Activated CD4-positive, alpha-beta T cell treated with anti-CD3 and anti-CD28 coated beads, Interleukin-2, Interleukin-4, amounts not matched to agents 100 ng/mL and 50 ng/mL, durations not matched to agents 16 hours and 8 hours (primary cell): ENCODE results near the gene SAA1.
A peak's percentile ranks its signal among the peaks of the same experiment; 100 is the strongest.
"Not testable (repeated sequence)": the region's sequence is repeated elsewhere in the genome, so short reads cannot be mapped to it uniquely, and the experiment has no call there.

Experiments used
- DNase-seq: peaks from one replicate; pipeline ENCODE4 v3.0.0-alpha.2; 2020; ENCODE audit warnings: low spot score

Gene SAA1

GRCh38 chr11:18259259-18259658 lies 6.8 kb upstream of the SAA1 start:
- no peak for DNase-seq

- DNase-seq: no peak
Observed at GRCh38 chr11:18261721-18262120, 4.3 kb upstream of the SAA1 start.

- not testable (repeated sequence) for DNase-seq
Observed at GRCh38 chr11:18262681-18263350, 3.2 kb upstream of the SAA1 start.

- DNase-seq: peak; percentile 26
Observed at GRCh38 chr11:18264035-18264434, 2.0 kb upstream of the SAA1 start.

- no peak for DNase-seq
Observed at GRCh38 chr11:18264677-18265555, 1.1 kb upstream of the SAA1 start.

GRCh38 chr11:18267335-18268133 lies 1.5 kb downstream of the SAA1 start:
- DNase-seq: not testable (repeated sequence)

- not testable (repeated sequence) for DNase-seq
Observed at GRCh38 chr11:18269252-18269651, 3.2 kb downstream of the SAA1 start.

- no peak for DNase-seq
Observed at GRCh38 chr11:18270102-18270501, 4.0 kb downstream of the SAA1 start.

- no peak for DNase-seq
Observed at GRCh38 chr11:18271206-18271605, 5.1 kb downstream of the SAA1 start.

- DNase-seq: no peak
Observed at GRCh38 chr11:18277565-18278271, 11.7 kb downstream of the SAA1 start.

- DNase-seq: peak; percentile 27
Observed at GRCh38 chr11:18280438-18281045, 14.5 kb downstream of the SAA1 start.

GRCh38 chr11:18282626-18283025 lies 16.6 kb downstream of the SAA1 start:
- no peak for DNase-seq

- DNase-seq: no peak
Observed at GRCh38 chr11:18285841-18286240, 19.8 kb downstream of the SAA1 start.

GRCh38 chr11:18288911-18289310 lies 22.8 kb downstream of the SAA1 start:
- DNase-seq: no peak

GRCh38 chr11:18294862-18295261 lies 28.8 kb downstream of the SAA1 start:
- DNase-seq: peak; percentile 52

GRCh38 chr11:18295316-18295715 lies 29.3 kb downstream of the SAA1 start:
- no peak for DNase-seq

GRCh38 chr11:18299721-18300120 lies 33.7 kb downstream of the SAA1 start:
- no peak for DNase-seq

GRCh38 chr11:18304745-18305144 lies 38.7 kb downstream of the SAA1 start:
- DNase-seq: no peak

- DNase-seq: no peak
Observed at GRCh38 chr11:18307461-18308139, 41.5 kb downstream of the SAA1 start.

- DNase-seq: no peak
Observed at GRCh38 chr11:18308242-18308641, 42.2 kb downstream of the SAA1 start.

GRCh38 chr11:18309691-18310090 lies 43.6 kb downstream of the SAA1 start:
- no peak for DNase-seq
